Amygdala (tissue), 56 donors: ENCODE results near the gene TTC34.

Source experiments
- DNase-seq, 56 donors: peaks; one replicate each; lab custom pipeline; 2025; lab: John Stamatoyannopoulos, UW

Gene TTC34

GRCh38 chr1:2816786-2817185 lies 15.3 kb upstream of the TTC34 start:
- no peak for DNase-seq

GRCh38 chr1:2815551-2815950 lies 14.1 kb upstream of the TTC34 start:
- DNase-seq = no peak

GRCh38 chr1:2814511-2815075 lies 13.1 kb upstream of the TTC34 start:
- DNase-seq = no peak

GRCh38 chr1:2812939-2813653 lies 11.6 kb upstream of the TTC34 start:
- no peak for DNase-seq

GRCh38 chr1:2812136-2812535 lies 10.6 kb upstream of the TTC34 start:
- no peak for DNase-seq

- DNase-seq = no peak
These were observed 10.0 kb upstream of the TTC34 start for GRCh38 chr1:2811533-2811918.

- DNase-seq = no peak
These were observed 9.5 kb upstream of the TTC34 start for GRCh38 chr1:2810899-2811532.

- no peak for DNase-seq
These were observed 8.8 kb upstream of the TTC34 start for GRCh38 chr1:2810281-2810680.

GRCh38 chr1:2809656-2810055 lies 8.2 kb upstream of the TTC34 start:
- DNase-seq = no peak

- DNase-seq = no peak
These were observed 7.5 kb upstream of the TTC34 start for GRCh38 chr1:2808831-2809605.

GRCh38 chr1:2808386-2808705 lies 6.9 kb upstream of the TTC34 start:
- no peak for DNase-seq

- no peak for DNase-seq
These were observed 6.3 kb upstream of the TTC34 start for GRCh38 chr1:2807678-2808385.

GRCh38 chr1:2807036-2807435 lies 5.5 kb upstream of the TTC34 start:
- DNase-seq = no peak

- DNase-seq = no peak
These were observed 5.1 kb upstream of the TTC34 start for GRCh38 chr1:2806591-2806990.

- no peak for DNase-seq
These were observed 4.4 kb upstream of the TTC34 start for GRCh38 chr1:2805801-2806430.

GRCh38 chr1:2804628-2805351 lies 3.3 kb upstream of the TTC34 start:
- no peak for DNase-seq

GRCh38 chr1:2803931-2804627 lies 2.6 kb upstream of the TTC34 start:
- no peak for DNase-seq

- DNase-seq = no peak
These were observed 1.8 kb upstream of the TTC34 start for GRCh38 chr1:2803086-2803930.
